Liver (tissue), 3 donors: ENCODE data around the gene GRXCR2.

Experiments
- EGR1 ChIP-seq, 2 donors: IDR thresholded peaks; 2 replicates each; pipeline ENCODE4 v1.6.1; 2016 to 2018; ENCODE audit warnings: antibody characterized with exemption in 2 of 2, low read depth in 2 of 2
- HNF4G ChIP-seq: IDR thresholded peaks from 2 replicates; pipeline ENCODE4 v1.6.1; 2016; ENCODE audit warnings: antibody characterized with exemption
- JUND ChIP-seq, 2 donors: IDR thresholded peaks; 2 replicates each; pipeline ENCODE4 v1.6.1; 2016; ENCODE audit warnings: antibody characterized with exemption in 2 of 2
- TF ChIP-seq, protein P1 (sequence below): IDR thresholded peaks from 2 replicates; pipeline ENCODE4 v1.6.1; 2016; ENCODE audit warnings: antibody characterized with exemption
- TF ChIP-seq, protein P2 (sequence below): fragments of 150-350 bp; IDR thresholded peaks from 2 replicates; pipeline ENCODE4 v1.5.1; 2017; ENCODE audit warnings: improper control_type of control experiment, low read depth, low read length; ENCODE audit not compliant: missing input control
- donor health status: healthy.
- donor health status: healthy.

DNA sequence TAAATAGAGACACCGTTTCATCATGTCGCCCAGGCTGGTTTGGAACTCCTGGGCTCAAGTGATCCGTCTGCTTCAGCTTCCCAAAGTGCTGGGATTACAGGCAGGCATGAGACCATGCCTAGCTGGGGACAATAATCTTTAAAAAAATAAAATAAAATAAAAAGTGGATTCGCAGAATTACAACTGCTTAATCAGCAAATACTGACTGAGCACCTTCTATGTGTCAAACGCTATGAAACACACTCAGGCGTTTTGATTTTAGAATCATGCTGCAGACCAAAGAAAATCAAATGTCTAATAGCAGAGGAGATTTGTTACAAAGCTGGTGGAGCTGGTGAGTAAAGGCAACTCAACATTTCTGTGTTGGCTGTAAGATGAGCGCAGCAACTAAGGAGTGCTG is 40.9 kb upstream of the GRXCR2 start:
- TF ChIP-seq, protein P1, sequence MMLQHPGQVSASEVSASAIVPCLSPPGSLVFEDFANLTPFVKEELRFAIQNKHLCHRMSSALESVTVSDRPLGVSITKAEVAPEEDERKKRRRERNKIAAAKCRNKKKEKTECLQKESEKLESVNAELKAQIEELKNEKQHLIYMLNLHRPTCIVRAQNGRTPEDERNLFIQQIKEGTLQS, result no peak
- TF ChIP-seq, protein P2, sequence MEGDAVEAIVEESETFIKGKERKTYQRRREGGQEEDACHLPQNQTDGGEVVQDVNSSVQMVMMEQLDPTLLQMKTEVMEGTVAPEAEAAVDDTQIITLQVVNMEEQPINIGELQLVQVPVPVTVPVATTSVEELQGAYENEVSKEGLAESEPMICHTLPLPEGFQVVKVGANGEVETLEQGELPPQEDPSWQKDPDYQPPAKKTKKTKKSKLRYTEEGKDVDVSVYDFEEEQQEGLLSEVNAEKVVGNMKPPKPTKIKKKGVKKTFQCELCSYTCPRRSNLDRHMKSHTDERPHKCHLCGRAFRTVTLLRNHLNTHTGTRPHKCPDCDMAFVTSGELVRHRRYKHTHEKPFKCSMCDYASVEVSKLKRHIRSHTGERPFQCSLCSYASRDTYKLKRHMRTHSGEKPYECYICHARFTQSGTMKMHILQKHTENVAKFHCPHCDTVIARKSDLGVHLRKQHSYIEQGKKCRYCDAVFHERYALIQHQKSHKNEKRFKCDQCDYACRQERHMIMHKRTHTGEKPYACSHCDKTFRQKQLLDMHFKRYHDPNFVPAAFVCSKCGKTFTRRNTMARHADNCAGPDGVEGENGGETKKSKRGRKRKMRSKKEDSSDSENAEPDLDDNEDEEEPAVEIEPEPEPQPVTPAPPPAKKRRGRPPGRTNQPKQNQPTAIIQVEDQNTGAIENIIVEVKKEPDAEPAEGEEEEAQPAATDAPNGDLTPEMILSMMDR, result no peak
- TF ChIP-seq EGR1 (IDR thresholded peaks at IDR 0.05; ENCODE audit: low read depth in 2 of 2) (no peak), JUND (IDR thresholded peaks at IDR 0.05) (no peak), HNF4G (no peak)
